Kidney epithelial cell (primary cell): ENCODE measurements around the gene NUDCD2. TPM values are rescaled to one million over a fixed set of nuclear protein-coding genes. Genes with fewer than 3 reads are reported as not detected.
"Not testable (repeated sequence)": the region's sequence is repeated elsewhere in the genome, so short reads cannot be mapped to it uniquely, and the experiment has no call there.

Experiments used
- DNase-seq: peaks from one replicate; pipeline ENCODE4 v3.0.0-alpha.2; 2010; ENCODE audit warnings: low read depth
- H3K27me3 ChIP-seq: 2 replicates; pipeline ENCODE4 v1.6.0; 2011; ENCODE audit warnings: low read length; ENCODE audit not compliant: control insufficient read depth, insufficient read depth
- H3K36me3 ChIP-seq: 2 replicates; pipeline ENCODE4 v1.5.1; 2011; ENCODE audit warnings: low read length; ENCODE audit not compliant: control insufficient read depth, insufficient read depth
- H3K4me3 ChIP-seq: 2 replicates; pipeline ENCODE4 v1.5.1; 2011; ENCODE audit warnings: low read depth, mild to moderate bottlenecking, control low read depth, low read length
- CTCF ChIP-seq: IDR thresholded peaks from 2 replicates; pipeline ENCODE4 v1.5.1; 2011; ENCODE audit warnings: mild to moderate bottlenecking, moderate library complexity, low read length, control low read depth, inconsistent platforms; ENCODE audit not compliant: insufficient read depth, poor library complexity, severe bottlenecking
- total RNA-seq: library from RNA; depleted of rRNA; stranded (reverse); fragments of >200 nt; gene quantifications from 2 replicates; pipeline ENCODE4 v1.2.3, GENCODE V29; 2015

NUDCD2 gene
- total RNA-seq, 1 donor from 2014 or later: 5.4 TPM

- H3K36me3 ChIP-seq: no peaks in the 10 kb centered on the region
- no peak overlapping the region for H3K4me3 ChIP-seq
- DNase-seq: no peak
- no peaks in the 10 kb centered on the region for H3K27me3 ChIP-seq
- no peak for TF ChIP-seq CTCF
Observed at GRCh38 chr5:163402007-163402406, 57.9 kb downstream of the NUDCD2 start.

- DNase-seq: no peak
- H3K4me3 ChIP-seq: no peak overlapping the region
- no peaks in the 10 kb centered on the region for H3K27me3 ChIP-seq
- no peak for TF ChIP-seq CTCF
- H3K36me3 ChIP-seq: no peaks in the 10 kb centered on the region
Observed at GRCh38 chr5:163401271-163401670, 58.6 kb downstream of the NUDCD2 start.

GRCh38 chr5:163399923-163400322 lies 60.0 kb downstream of the NUDCD2 start:
- no peak for TF ChIP-seq CTCF
- Histone ChIP-seq H3K36me3 (no peaks in the 10 kb centered on the region), H3K4me3 (no peak overlapping the region), H3K27me3 (no peaks in the 10 kb centered on the region)
- no peak for DNase-seq

- no peak for TF ChIP-seq CTCF
- no peaks in the 10 kb centered on the region for H3K27me3 ChIP-seq
- no peak overlapping the region for H3K4me3 ChIP-seq
- no peaks in the 10 kb centered on the region for H3K36me3 ChIP-seq
- DNase-seq: no peak
Observed at GRCh38 chr5:163397354-163397753, 62.5 kb downstream of the NUDCD2 start.

GRCh38 chr5:163396818-163397340 lies 63.0 kb downstream of the NUDCD2 start:
- DNase-seq, H3K36me3 ChIP-seq, H3K4me3 ChIP-seq, H3K27me3 ChIP-seq: not testable (repeated sequence)

Other genes starting within 250 kb of the NUDCD2 start
- 191 and 206 TPM in 2 replicates for gene CCNG1, start 22.5 kb downstream of the NUDCD2 start, total RNA-seq
- 7.1 and 11.2 TPM in 2 replicates for gene HMMR, start 530 bp upstream of the NUDCD2 start, total RNA-seq
- 55.5 and 61.1 TPM in 2 replicates for gene MAT2B, start 45.5 kb upstream of the NUDCD2 start, total RNA-seq